WTC11 (cell line): ENCODE measurements around the gene COL4A2. TPM values are rescaled to one million over a fixed set of nuclear protein-coding genes. Genes with fewer than 3 reads are reported as not detected.

ENCODE experiments used
- ATAC-seq: fragments of 200-7000 bp; cut with Tn5 transposase; 2 replicates; pipeline ENCODE4 v1.10.0; 2021; ENCODE audit warnings: mild to moderate bottlenecking, moderate library complexity
- CTCF ChIA-PET: fragments of 300-600 bp; sonication (Branson Sonifier 250); formaldehyde crosslinking; loops from one replicate; lab custom pipeline; 2021; ENCODE audit warnings: antibody characterized with exemption; lab: Charles Lee
- POLR2A ChIA-PET: fragments of 350-600 bp; sonication (Branson Sonifier 250); formaldehyde crosslinking; loops from one replicate; lab custom pipeline; 2021; ENCODE audit warnings: antibody characterized with exemption; lab: Charles Lee
- DNase-seq: peaks from one replicate; pipeline ENCODE4 v3.0.0; 2021; ENCODE audit warnings: low spot score
- H3K27ac Mint-ChIP-seq: 2 replicates; pipeline ENCODE4 v1.8.0; 2021; ENCODE audit warnings: mixed read lengths
- H3K27me3 Mint-ChIP-seq: 2 replicates; pipeline ENCODE4 v1.8.0; 2021; ENCODE audit warnings: low read depth, mild to moderate bottlenecking, moderate library complexity, mixed read lengths
- H3K36me3 Mint-ChIP-seq: 2 replicates; pipeline ENCODE4 v1.8.0; 2021; ENCODE audit warnings: mixed read lengths
- H3K4me1 Mint-ChIP-seq: 2 replicates; pipeline ENCODE4 v1.8.0; 2022; ENCODE audit warnings: mixed read lengths
- H3K4me3 Mint-ChIP-seq: 2 replicates; pipeline ENCODE4 v1.8.0; 2021; ENCODE audit warnings: mild to moderate bottlenecking, moderate library complexity, mixed read lengths
- H3K9me3 Mint-ChIP-seq: 2 replicates; pipeline ENCODE4 v1.8.0; 2021; ENCODE audit warnings: mixed read lengths
- CREB1 ChIP-seq: sonication (generic); formaldehyde crosslinking; IDR thresholded peaks from 2 replicates; pipeline ENCODE4 v1.8.0; 2023; ENCODE audit warnings: mild to moderate bottlenecking, missing genetic modification reagents
- CREM ChIP-seq: sonication (generic); formaldehyde crosslinking; IDR thresholded peaks from 2 replicates; pipeline ENCODE4 v1.8.1; 2022; ENCODE audit warnings: mild to moderate bottlenecking, missing genetic modification reagents, moderate library complexity
- EMX1 ChIP-seq: fragments of 250-450 bp; sonication (Bioruptor Pico); IDR thresholded peaks from 2 replicates; pipeline ENCODE4 v1.8.0; 2021; ENCODE audit warnings: mild to moderate bottlenecking
- ETV6 ChIP-seq: sonication (generic); formaldehyde crosslinking; IDR thresholded peaks from 2 replicates; pipeline ENCODE4 v1.8.1; 2022; ENCODE audit warnings: mild to moderate bottlenecking, missing genetic modification reagents
- FOXK1 ChIP-seq: sonication (generic); formaldehyde crosslinking; IDR thresholded peaks from 2 replicates; pipeline ENCODE4 v1.8.0; 2022; ENCODE audit warnings: mild to moderate bottlenecking, moderate library complexity, missing genetic modification reagents
- GRHL2 ChIP-seq: fragments of 250-450 bp; sonication (Bioruptor Pico); IDR thresholded peaks from 2 replicates; pipeline ENCODE4 v1.8.0; 2022; ENCODE audit warnings: mild to moderate bottlenecking, moderate library complexity; ENCODE audit not compliant: insufficient replicate concordance, severe bottlenecking
- HMGA2 ChIP-seq: fragments of 250-450 bp; sonication (Bioruptor Pico); IDR thresholded peaks from 2 replicates; pipeline ENCODE4 v1.4.0; 2021; ENCODE audit warnings: mild to moderate bottlenecking, moderate library complexity
- IRF2 ChIP-seq: sonication (generic); formaldehyde crosslinking; IDR thresholded peaks from 2 replicates; pipeline ENCODE4 v1.8.0; 2022; ENCODE audit warnings: low read depth, missing genetic modification reagents, borderline replicate concordance
- KAT7 ChIP-seq: sonication (generic); formaldehyde crosslinking; IDR thresholded peaks from 2 replicates; pipeline ENCODE4 v1.8.1; 2023; ENCODE audit warnings: missing genetic modification reagents, mild to moderate bottlenecking, borderline replicate concordance
- MYBL2 ChIP-seq: sonication (generic); formaldehyde crosslinking; IDR thresholded peaks from 2 replicates; pipeline ENCODE4 v1.8.1; 2023; ENCODE audit warnings: mild to moderate bottlenecking, moderate library complexity, missing genetic modification reagents
- SOX15 ChIP-seq: fragments of 250-450 bp; sonication (Bioruptor Pico); IDR thresholded peaks from 2 replicates; pipeline ENCODE4 v1.9.0; 2021; ENCODE audit warnings: mild to moderate bottlenecking
- SP1 ChIP-seq: sonication (generic); formaldehyde crosslinking; conservative IDR thresholded peaks from 2 replicates; pipeline ENCODE4 v1.8.1; 2022; ENCODE audit warnings: missing genetic modification reagents
- TCF7 ChIP-seq: sonication (generic); formaldehyde crosslinking; IDR thresholded peaks from 2 replicates; pipeline ENCODE4 v1.8.0; 2022; ENCODE audit warnings: mild to moderate bottlenecking, low read depth, missing genetic modification reagents, moderate library complexity
- ZBTB21 ChIP-seq: sonication (generic); formaldehyde crosslinking; IDR thresholded peaks from 2 replicates; pipeline ENCODE4 v1.8.1; 2023; ENCODE audit warnings: mild to moderate bottlenecking, missing genetic modification reagents, borderline replicate concordance
- ZNF219 ChIP-seq: sonication (generic); formaldehyde crosslinking; IDR thresholded peaks from 2 replicates; pipeline ENCODE4 v1.8.0; 2023; ENCODE audit warnings: missing genetic modification reagents, mild to moderate bottlenecking, borderline replicate concordance
- ZNF263 ChIP-seq: sonication (generic); formaldehyde crosslinking; IDR thresholded peaks from 2 replicates; pipeline ENCODE4 v1.8.1; 2022; ENCODE audit warnings: low read depth, mild to moderate bottlenecking, moderate library complexity, missing genetic modification reagents
- total RNA-seq: library from RNA; stranded (reverse); gene quantifications from 3 replicates; pipeline ENCODE4 v1.2.3, GENCODE V29; 2021
- TF ChIP-seq, protein P1 (sequence below): fragments of 250-450 bp; sonication (Bioruptor Pico); IDR thresholded peaks from 2 replicates; pipeline ENCODE4 v1.9.0; 2021; ENCODE audit warnings: mild to moderate bottlenecking
- TF ChIP-seq, protein P2 (sequence below): fragments of 250-450 bp; sonication (Bioruptor Pico); IDR thresholded peaks from 2 replicates; pipeline ENCODE4 v1.9.0; 2021; ENCODE audit warnings: moderate library complexity, mild to moderate bottlenecking, inconsistent platforms, borderline replicate concordance
- TF ChIP-seq, protein P3 (sequence below): sonication (generic); formaldehyde crosslinking; IDR thresholded peaks from 2 replicates; pipeline ENCODE4 v1.8.0; 2023; ENCODE audit warnings: mild to moderate bottlenecking, missing genetic modification reagents
- TF ChIP-seq, protein P4 (sequence below): sonication (generic); formaldehyde crosslinking; IDR thresholded peaks from 2 replicates; pipeline ENCODE4 v1.8.0; 2022; ENCODE audit warnings: mild to moderate bottlenecking, missing genetic modification reagents
- TF ChIP-seq, protein P5 (sequence below): fragments of 250-450 bp; sonication (Bioruptor Pico); IDR thresholded peaks from 2 replicates; pipeline ENCODE4 v2.1.2; 2022; ENCODE audit warnings: mild to moderate bottlenecking, moderate library complexity
- TF ChIP-seq, protein P6 (sequence below): sonication (generic); formaldehyde crosslinking; IDR thresholded peaks from 2 replicates; pipeline ENCODE4 v1.8.1; 2022; ENCODE audit warnings: missing genetic modification reagents, borderline replicate concordance
- TF ChIP-seq, protein P7 (sequence below): fragments of 250-450 bp; sonication (Bioruptor Pico); IDR thresholded peaks from 2 replicates; pipeline ENCODE4 v1.9.0; 2021; ENCODE audit warnings: mild to moderate bottlenecking
- TF ChIP-seq, protein P8 (sequence below): sonication (generic); formaldehyde crosslinking; IDR thresholded peaks from 2 replicates; pipeline ENCODE4 v1.8.1; 2023; ENCODE audit warnings: mild to moderate bottlenecking, missing genetic modification reagents, moderate library complexity

The COL4A2 gene
- total RNA-seq, 1 experiment from 2014 or later: 109 TPM

DNA sequence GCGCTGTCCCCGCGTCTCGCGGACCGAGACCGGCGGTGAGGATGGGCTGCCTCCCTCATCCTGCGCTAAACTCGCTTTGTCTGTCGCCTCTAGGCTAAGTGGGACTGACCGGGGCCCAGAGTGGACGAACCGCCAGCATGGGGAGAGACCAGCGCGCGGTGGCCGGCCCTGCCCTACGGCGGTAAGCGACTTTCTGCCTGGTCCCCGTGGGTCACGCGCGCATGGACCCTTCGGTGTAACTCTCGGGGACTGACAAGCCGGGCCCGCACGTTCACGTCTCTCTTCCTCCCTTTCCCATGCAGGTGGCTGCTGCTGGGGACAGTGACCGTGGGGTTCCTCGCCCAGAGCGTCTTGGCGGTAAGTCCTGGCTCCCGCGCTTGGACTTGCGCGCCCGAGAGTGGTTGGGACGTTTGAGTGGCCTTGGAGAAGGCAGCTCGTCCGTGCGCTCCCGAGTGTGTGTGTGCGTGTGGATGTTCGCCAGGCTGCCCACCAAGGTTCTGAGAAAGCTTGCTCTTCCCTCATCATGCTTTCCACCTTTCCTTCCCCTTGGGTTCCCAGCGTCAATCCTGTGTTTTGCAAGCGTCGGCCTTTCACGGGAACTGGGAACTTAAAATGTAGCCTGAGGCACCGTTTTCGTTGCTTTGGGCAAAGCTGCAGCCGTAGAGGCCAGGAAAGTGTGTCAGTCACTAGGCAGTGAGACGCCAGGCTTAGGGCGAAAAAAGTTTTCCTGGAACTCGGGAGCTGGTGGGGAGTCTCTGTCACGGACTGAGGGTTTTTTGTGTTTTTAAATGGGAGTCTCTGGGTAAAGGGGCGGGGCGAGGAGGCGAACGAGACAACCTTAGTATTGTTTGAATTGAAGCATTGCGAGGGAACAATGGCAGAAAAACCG is 927 bp downstream of the COL4A2 start:
- DNase-seq: peak; percentile 41
- peak; percentile 9 for ATAC-seq
- Mint-ChIP-seq H3K4me3 (peak overlapping the region; percentile 88), H3K27ac (0 out of 2 replicates have a peak overlapping the region, but pooled peaks have one; percentile 50), H3K27me3 (peaks cover 35% of the 10 kb centered on the region), H3K36me3 (no peaks in the 10 kb centered on the region), H3K4me1 (peaks cover 31% of the 10 kb centered on the region), H3K9me3 (no peaks in the 10 kb centered on the region)
- CTCF ChIA-PET: interaction anchor here (0.9 to 3.8 kb wide), 11 partner anchors 10 to 148 kb away, joined by 3 to 29 read pairs (median 5); no protein-coding TSS in a partner anchor
- POLR2A ChIA-PET: interaction anchor here (1.4 to 1.7 kb wide), 2 partner anchors 19 to 22 kb away, joined by 5 to 8 read pairs; no protein-coding TSS in a partner anchor
- TF ChIP-seq GRHL2 (CRISPR knock-in tag) (no peak), IRF2 (CRISPR knock-in tag) (no peak), TCF7 (no peak), EMX1 (CRISPR knock-in tag) (no peak), KAT7 (CRISPR knock-in tag) (0 out of 2 replicates have a peak, but pooled peaks have one; percentile 17), ZBTB21 (CRISPR knock-in tag) (no peak), ETV6 (CRISPR knock-in tag) (no peak), ZNF263 (CRISPR knock-in tag) (no peak; the same call in 1 of the 2 replicates), CREM (CRISPR knock-in tag) (no peak), ZNF219 (CRISPR knock-in tag) (no peak), SOX15 (no peak), SP1 (CRISPR knock-in tag) (no peak), FOXK1 (CRISPR knock-in tag) (no peak; the same call in 1 of the 2 replicates), CREB1 (CRISPR knock-in tag) (no peak), HMGA2 (CRISPR knock-in tag) (no peak), MYBL2 (no peak)
- TF ChIP-seq, protein P1, sequence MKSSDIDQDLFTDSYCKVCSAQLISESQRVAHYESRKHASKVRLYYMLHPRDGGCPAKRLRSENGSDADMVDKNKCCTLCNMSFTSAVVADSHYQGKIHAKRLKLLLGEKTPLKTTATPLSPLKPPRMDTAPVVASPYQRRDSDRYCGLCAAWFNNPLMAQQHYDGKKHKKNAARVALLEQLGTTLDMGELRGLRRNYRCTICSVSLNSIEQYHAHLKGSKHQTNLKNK (CRISPR knock-in tag): no peak
- TF ChIP-seq, protein P2, sequence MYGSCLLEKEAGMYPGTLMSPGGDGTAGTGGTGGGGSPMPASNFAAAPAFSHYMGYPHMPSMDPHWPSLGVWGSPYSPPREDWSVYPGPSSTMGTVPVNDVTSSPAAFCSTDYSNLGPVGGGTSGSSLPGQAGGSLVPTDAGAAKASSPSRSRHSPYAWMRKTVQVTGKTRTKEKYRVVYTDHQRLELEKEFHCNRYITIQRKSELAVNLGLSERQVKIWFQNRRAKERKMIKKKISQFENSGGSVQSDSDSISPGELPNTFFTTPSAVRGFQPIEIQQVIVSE (CRISPR knock-in tag): no peak
- TF ChIP-seq, protein P3, sequence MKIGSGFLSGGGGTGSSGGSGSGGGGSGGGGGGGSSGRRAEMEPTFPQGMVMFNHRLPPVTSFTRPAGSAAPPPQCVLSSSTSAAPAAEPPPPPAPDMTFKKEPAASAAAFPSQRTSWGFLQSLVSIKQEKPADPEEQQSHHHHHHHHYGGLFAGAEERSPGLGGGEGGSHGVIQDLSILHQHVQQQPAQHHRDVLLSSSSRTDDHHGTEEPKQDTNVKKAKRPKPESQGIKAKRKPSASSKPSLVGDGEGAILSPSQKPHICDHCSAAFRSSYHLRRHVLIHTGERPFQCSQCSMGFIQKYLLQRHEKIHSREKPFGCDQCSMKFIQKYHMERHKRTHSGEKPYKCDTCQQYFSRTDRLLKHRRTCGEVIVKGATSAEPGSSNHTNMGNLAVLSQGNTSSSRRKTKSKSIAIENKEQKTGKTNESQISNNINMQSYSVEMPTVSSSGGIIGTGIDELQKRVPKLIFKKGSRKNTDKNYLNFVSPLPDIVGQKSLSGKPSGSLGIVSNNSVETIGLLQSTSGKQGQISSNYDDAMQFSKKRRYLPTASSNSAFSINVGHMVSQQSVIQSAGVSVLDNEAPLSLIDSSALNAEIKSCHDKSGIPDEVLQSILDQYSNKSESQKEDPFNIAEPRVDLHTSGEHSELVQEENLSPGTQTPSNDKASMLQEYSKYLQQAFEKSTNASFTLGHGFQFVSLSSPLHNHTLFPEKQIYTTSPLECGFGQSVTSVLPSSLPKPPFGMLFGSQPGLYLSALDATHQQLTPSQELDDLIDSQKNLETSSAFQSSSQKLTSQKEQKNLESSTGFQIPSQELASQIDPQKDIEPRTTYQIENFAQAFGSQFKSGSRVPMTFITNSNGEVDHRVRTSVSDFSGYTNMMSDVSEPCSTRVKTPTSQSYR: peak; percentile 43; the same call in 1 of the 2 replicates
- TF ChIP-seq, protein P4, sequence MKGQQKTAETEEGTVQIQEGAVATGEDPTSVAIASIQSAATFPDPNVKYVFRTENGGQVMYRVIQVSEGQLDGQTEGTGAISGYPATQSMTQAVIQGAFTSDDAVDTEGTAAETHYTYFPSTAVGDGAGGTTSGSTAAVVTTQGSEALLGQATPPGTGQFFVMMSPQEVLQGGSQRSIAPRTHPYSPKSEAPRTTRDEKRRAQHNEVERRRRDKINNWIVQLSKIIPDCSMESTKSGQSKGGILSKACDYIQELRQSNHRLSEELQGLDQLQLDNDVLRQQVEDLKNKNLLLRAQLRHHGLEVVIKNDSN: 0 out of 2 replicates have a peak, but pooled peaks have one; percentile 18
- TF ChIP-seq, protein P5, sequence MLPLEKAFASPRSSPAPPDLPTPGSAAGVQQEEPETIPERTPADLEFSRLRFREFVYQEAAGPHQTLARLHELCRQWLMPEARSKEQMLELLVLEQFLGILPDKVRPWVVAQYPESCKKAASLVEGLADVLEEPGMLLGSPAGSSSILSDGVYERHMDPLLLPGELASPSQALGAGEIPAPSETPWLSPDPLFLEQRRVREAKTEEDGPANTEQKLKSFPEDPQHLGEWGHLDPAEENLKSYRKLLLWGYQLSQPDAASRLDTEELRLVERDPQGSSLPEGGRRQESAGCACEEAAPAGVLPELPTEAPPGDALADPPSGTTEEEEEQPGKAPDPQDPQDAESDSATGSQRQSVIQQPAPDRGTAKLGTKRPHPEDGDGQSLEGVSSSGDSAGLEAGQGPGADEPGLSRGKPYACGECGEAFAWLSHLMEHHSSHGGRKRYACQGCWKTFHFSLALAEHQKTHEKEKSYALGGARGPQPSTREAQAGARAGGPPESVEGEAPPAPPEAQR: no peak
- TF ChIP-seq, protein P6, sequence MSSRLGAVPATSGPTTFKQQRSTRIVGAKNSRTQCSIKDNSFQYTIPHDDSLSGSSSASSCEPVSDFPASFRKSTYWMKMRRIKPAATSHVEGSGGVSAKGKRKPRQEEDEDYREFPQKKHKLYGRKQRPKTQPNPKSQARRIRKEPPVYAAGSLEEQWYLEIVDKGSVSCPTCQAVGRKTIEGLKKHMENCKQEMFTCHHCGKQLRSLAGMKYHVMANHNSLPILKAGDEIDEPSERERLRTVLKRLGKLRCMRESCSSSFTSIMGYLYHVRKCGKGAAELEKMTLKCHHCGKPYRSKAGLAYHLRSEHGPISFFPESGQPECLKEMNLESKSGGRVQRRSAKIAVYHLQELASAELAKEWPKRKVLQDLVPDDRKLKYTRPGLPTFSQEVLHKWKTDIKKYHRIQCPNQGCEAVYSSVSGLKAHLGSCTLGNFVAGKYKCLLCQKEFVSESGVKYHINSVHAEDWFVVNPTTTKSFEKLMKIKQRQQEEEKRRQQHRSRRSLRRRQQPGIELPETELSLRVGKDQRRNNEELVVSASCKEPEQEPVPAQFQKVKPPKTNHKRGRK (CRISPR knock-in tag): no peak
- TF ChIP-seq, protein P7, sequence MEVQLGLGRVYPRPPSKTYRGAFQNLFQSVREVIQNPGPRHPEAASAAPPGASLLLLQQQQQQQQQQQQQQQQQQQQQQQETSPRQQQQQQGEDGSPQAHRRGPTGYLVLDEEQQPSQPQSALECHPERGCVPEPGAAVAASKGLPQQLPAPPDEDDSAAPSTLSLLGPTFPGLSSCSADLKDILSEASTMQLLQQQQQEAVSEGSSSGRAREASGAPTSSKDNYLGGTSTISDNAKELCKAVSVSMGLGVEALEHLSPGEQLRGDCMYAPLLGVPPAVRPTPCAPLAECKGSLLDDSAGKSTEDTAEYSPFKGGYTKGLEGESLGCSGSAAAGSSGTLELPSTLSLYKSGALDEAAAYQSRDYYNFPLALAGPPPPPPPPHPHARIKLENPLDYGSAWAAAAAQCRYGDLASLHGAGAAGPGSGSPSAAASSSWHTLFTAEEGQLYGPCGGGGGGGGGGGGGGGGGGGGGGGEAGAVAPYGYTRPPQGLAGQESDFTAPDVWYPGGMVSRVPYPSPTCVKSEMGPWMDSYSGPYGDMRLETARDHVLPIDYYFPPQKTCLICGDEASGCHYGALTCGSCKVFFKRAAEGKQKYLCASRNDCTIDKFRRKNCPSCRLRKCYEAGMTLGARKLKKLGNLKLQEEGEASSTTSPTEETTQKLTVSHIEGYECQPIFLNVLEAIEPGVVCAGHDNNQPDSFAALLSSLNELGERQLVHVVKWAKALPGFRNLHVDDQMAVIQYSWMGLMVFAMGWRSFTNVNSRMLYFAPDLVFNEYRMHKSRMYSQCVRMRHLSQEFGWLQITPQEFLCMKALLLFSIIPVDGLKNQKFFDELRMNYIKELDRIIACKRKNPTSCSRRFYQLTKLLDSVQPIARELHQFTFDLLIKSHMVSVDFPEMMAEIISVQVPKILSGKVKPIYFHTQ (CRISPR knock-in tag): no peak
- TF ChIP-seq, protein P8, sequence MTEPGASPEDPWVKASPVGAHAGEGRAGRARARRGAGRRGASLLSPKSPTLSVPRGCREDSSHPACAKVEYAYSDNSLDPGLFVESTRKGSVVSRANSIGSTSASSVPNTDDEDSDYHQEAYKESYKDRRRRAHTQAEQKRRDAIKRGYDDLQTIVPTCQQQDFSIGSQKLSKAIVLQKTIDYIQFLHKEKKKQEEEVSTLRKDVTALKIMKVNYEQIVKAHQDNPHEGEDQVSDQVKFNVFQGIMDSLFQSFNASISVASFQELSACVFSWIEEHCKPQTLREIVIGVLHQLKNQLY (CRISPR knock-in tag): no peak
